HEK293 (cell line): ENCODE data around the gene CST7.

ENCODE experiments used
- HOXD13 ChIP-seq: sonication (generic); formaldehyde crosslinking; IDR thresholded peaks from 2 replicates; pipeline ENCODE4 v1.8.0; 2022; ENCODE audit warnings: missing genetic modification reagents, borderline replicate concordance
- KLF1 ChIP-seq: fragments of 450-650 bp; formaldehyde crosslinking; IDR thresholded peaks from 2 replicates; pipeline ENCODE4 v1.5.1; 2016; ENCODE audit warnings: missing biosample characterization, missing genetic modification characterization
- PRDM1 ChIP-seq: fragments of 450-650 bp; formaldehyde crosslinking; IDR thresholded peaks from 2 replicates; pipeline ENCODE4; 2016; ENCODE audit warnings: missing biosample characterization, missing genetic modification characterization
- SP2 ChIP-seq: fragments of 450-650 bp; formaldehyde crosslinking; IDR thresholded peaks from 2 replicates; pipeline ENCODE4 v1.5.1; 2016; ENCODE audit warnings: missing biosample characterization, missing genetic modification characterization
- SP3 ChIP-seq: fragments of 450-650 bp; formaldehyde crosslinking; IDR thresholded peaks from 2 replicates; pipeline ENCODE4 v1.5.1; 2016; ENCODE audit warnings: missing biosample characterization, missing genetic modification characterization
- ZNF146 ChIP-seq: fragments of 450-650 bp; formaldehyde crosslinking; IDR thresholded peaks from 2 replicates; pipeline ENCODE4 v1.5.1; 2016; ENCODE audit warnings: missing biosample characterization, missing genetic modification characterization
- ZNF24 ChIP-seq: fragments of 450-650 bp; formaldehyde crosslinking; IDR thresholded peaks from 2 replicates; pipeline ENCODE4 v1.5.1; 2016; ENCODE audit warnings: missing biosample characterization, missing genetic modification characterization
- ZNF248 ChIP-seq: fragments of 450-650 bp; formaldehyde crosslinking; IDR thresholded peaks from 2 replicates; pipeline ENCODE4 v1.5.1; 2017; ENCODE audit warnings: missing biosample characterization, missing genetic modification characterization
- ZNF292 ChIP-seq: fragments of 450-650 bp; formaldehyde crosslinking; IDR thresholded peaks from 2 replicates; pipeline ENCODE4 v1.5.1; 2016; ENCODE audit warnings: low read depth, missing biosample characterization, missing genetic modification characterization, borderline replicate concordance
- ZNF664 ChIP-seq: fragments of 450-650 bp; formaldehyde crosslinking; IDR thresholded peaks from 2 replicates; pipeline ENCODE4 v1.5.1; 2016; ENCODE audit warnings: missing biosample characterization, missing genetic modification characterization
- ZSCAN4 ChIP-seq: fragments of 450-650 bp; formaldehyde crosslinking; IDR thresholded peaks from 2 replicates; pipeline ENCODE4 v1.5.1; 2017; ENCODE audit warnings: missing biosample characterization, missing genetic modification characterization
- TF ChIP-seq, protein P1 (sequence below): fragments of 450-650 bp; formaldehyde crosslinking; IDR thresholded peaks from 2 replicates; pipeline ENCODE4 v1.5.1; 2016; ENCODE audit warnings: missing biosample characterization, missing genetic modification characterization
- TF ChIP-seq, protein P2 (sequence below): fragments of 450-650 bp; IDR thresholded peaks from 2 replicates; pipeline ENCODE4 v1.5.1; 2018; ENCODE audit warnings: missing biosample characterization, missing genetic modification characterization
- TF ChIP-seq, protein P3 (sequence below): fragments of 450-650 bp; formaldehyde crosslinking; optimal IDR thresholded peaks from 2 replicates; pipeline ENCODE3; 2016; ENCODE audit warnings: missing biosample characterization, mild to moderate bottlenecking, missing genetic modification characterization

GRCh38 chr20:24954566-24954965 lies 5.5 kb downstream of the CST7 start:
- TF ChIP-seq SP2 (tag by site-specific recombination): no peak
- TF ChIP-seq HOXD13 (CRISPR knock-in tag): no peak
- no peak for TF ChIP-seq SP3 (tag by site-specific recombination)
- no peak for TF ChIP-seq KLF1 (tag by site-specific recombination)
- TF ChIP-seq, protein P1, sequence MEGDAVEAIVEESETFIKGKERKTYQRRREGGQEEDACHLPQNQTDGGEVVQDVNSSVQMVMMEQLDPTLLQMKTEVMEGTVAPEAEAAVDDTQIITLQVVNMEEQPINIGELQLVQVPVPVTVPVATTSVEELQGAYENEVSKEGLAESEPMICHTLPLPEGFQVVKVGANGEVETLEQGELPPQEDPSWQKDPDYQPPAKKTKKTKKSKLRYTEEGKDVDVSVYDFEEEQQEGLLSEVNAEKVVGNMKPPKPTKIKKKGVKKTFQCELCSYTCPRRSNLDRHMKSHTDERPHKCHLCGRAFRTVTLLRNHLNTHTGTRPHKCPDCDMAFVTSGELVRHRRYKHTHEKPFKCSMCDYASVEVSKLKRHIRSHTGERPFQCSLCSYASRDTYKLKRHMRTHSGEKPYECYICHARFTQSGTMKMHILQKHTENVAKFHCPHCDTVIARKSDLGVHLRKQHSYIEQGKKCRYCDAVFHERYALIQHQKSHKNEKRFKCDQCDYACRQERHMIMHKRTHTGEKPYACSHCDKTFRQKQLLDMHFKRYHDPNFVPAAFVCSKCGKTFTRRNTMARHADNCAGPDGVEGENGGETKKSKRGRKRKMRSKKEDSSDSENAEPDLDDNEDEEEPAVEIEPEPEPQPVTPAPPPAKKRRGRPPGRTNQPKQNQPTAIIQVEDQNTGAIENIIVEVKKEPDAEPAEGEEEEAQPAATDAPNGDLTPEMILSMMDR (tag by site-specific recombination): no peak
- no peak for TF ChIP-seq PRDM1
- TF ChIP-seq ZSCAN4 (tag by site-specific recombination): no peak
- no peak for TF ChIP-seq ZNF292
- TF ChIP-seq ZNF664 (tag by site-specific recombination): no peak
- TF ChIP-seq, protein P2, sequence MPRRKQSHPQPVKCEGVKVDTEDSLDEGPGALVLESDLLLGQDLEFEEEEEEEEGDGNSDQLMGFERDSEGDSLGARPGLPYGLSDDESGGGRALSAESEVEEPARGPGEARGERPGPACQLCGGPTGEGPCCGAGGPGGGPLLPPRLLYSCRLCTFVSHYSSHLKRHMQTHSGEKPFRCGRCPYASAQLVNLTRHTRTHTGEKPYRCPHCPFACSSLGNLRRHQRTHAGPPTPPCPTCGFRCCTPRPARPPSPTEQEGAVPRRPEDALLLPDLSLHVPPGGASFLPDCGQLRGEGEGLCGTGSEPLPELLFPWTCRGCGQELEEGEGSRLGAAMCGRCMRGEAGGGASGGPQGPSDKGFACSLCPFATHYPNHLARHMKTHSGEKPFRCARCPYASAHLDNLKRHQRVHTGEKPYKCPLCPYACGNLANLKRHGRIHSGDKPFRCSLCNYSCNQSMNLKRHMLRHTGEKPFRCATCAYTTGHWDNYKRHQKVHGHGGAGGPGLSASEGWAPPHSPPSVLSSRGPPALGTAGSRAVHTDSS (tag by site-specific recombination): no peak
- no peak for TF ChIP-seq ZNF146
- TF ChIP-seq ZNF24 (tag by site-specific recombination): no peak
- TF ChIP-seq, protein P3, sequence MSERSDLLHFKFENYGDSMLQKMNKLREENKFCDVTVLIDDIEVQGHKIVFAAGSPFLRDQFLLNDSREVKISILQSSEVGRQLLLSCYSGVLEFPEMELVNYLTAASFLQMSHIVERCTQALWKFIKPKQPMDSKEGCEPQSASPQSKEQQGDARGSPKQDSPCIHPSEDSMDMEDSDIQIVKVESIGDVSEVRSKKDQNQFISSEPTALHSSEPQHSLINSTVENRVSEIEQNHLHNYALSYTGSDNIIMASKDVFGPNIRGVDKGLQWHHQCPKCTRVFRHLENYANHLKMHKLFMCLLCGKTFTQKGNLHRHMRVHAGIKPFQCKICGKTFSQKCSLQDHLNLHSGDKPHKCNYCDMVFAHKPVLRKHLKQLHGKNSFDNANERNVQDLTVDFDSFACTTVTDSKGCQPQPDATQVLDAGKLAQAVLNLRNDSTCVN (tag by site-specific recombination): no peak
- no peak for TF ChIP-seq ZNF248
